ENCODE measurements around the gene SLC30A9.

Gene SLC30A9

DNA sequence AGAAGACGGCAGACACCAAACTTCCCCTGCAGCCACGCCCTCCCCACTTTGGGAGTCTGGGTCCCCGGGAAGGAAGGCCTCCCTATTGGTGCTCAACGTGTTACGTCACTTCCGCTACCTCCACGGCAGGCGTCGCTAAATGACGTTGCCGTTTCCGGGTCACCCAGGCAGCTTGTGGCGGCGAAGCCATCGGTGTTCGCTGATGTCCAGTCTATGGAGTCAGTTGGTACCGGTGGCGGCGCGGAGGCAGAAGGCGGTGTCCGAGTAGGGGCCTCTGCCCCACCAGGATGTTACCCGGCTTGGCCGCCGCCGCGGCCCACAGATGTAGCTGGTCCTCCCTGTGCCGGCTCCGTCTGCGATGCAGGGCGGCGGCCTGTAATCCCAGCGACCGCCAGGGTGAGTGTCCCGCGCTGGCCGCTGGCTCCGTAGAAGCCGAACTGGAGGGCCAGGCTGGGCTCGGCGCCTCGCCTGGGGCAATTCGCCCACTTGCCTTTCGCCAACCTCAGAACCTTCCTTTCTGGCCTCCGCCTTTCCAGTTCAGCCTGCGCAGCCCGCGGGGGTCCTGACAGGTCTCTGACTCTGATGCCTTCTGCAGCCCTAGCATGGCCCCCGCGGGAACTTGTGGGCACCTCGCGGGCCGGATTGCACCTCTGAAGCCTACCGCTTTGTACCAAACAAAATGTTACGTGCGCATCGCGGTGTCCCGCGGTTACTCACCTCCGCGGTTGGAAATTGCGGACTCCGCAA, at the start of gene SLC30A9:
SLC30A9 (plus strand) TSS at position 166 of the 747 bp plus-strand sequence; CDS start at position 288, 122 bp downstream.
- peak; percentile 92 to 93 for DNase-seq

- DNase-seq = no peak
Measured at GRCh38 chr4:41940834-41941233, 49.5 kb upstream of the SLC30A9 start.

- no peak for DNase-seq
Measured at GRCh38 chr4:41943506-41943905, 46.8 kb upstream of the SLC30A9 start.

DNA sequence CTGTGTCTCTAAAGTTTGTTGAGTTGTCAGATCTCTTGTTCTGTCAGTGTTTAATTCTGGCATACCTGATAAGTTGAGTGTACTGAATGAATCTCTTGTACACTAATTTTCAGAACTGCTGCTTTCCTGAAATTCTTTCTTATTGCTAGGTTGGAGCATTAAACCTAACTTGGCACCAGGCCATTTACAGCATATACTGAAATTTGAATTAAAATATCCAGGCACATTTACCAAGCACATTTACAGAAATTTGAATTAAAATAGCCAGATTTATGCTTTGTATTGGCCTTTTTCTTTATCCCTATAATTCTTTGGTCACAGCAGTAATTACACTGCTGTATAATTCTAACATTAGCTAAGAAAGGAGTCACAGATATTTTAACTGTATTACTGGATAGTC, 46.2 kb upstream of the SLC30A9 start:
- DNase-seq = no peak

DNA sequence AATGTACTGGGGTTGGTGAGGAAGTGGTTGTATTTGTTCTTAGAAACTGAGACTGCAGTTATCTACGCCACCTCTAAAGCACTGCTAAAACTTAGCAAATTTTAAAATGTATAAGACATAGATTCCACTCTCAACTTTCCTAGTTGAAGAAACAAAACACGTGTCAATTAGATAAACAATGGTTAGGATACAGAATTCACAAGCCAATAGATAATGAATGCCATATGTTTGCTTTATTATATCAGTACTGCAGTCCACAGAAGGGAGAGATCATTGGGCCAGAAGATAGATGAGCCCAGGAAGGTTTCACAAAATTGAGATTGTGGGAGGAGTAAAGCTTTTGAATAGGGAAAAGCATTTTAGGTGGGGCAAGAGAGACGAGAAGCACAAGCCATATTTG, 40.8 kb upstream of the SLC30A9 start:
- DNase-seq = no peak

- peak; percentile 69 to 71 for DNase-seq
Measured at GRCh38 chr4:41957634-41958033, 32.7 kb upstream of the SLC30A9 start.

GRCh38 chr4:41963105-41963504, 27.2 kb upstream of the SLC30A9 start:
- peak; percentile 31 to 53 for DNase-seq

DNA sequence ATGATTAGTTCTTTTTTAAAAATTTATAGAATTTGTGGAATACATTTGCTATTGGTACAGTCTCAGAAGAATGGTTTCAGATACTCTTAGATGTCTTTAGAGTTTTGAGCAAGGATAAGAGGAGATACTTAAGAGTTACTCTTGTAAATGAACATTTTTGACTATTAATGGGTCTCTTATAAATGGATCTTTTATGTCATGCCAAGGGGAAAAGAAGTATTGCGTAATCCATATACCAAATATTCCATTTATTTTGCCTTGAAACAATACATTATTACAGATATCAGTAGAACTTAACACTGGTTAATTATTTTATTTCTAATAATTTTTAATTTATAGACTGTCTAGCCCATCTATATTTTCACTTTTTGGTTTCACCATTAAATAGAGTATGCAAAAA, 25.9 kb upstream of the SLC30A9 start:
- DNase-seq = no peak

- no peak for DNase-seq
Measured at GRCh38 chr4:41967392-41967791, 22.9 kb upstream of the SLC30A9 start.

- DNase-seq = peak in 1 of 2 experiments; percentile 22
Measured at GRCh38 chr4:41969671-41970070, 20.7 kb upstream of the SLC30A9 start.

GRCh38 chr4:41975341-41975740, 15.0 kb upstream of the SLC30A9 start:
- DNase-seq = no peak

DNA sequence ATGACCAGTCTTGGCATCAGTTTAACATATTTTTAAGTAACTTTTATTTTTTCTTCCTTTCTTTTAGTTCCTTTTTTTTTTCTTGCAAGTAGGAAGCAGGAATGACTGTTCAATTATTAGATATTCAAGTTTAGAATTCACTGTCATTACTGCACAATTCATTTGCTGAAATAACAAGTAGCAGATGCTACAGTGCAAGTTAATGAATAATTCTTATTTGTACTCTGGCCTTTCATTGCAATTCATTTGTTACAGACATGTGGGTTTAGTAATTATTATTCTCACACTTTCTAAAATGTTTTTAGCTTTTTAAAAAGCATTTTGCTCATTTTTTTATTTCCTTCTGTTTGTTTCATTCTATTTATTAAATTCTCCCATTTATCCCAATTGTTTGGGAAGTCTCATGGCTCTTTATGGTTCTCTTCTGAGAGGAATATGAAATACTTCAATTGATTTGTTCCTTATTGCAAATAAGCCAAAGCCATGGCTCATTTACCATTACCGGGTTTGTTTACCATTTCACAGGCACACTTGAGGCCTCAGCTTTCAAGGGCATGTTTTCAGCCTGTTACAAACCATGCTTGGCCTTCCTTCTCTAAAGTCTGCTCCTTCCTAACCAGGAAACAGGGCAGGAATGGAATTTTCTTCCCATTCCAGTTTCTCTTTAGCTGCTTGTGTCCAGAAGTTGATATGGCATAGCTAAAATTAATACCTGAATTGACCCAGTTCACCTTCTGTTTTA, 13.4 kb upstream of the SLC30A9 start:
- no peak for DNase-seq

DNA sequence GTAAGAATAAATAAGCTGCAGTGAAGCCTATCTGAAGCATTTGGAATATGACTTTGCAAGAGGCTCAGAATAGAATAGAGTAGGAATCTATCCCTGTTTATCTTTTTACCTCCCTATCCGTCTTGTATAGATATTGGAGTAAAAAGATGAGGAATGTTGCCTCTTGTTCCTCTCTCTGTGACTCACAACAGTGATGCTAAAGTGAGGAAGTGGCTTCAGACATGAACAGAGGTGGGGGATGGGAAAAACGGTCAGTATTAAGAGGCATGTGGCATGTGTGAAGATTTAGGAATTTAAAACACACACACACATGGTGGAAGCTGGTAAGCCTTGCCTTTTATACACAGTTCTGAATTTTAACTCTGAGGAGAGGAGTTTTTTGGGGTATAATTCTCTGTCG, 12.6 kb upstream of the SLC30A9 start:
- peak; percentile 42 to 47 for DNase-seq

GRCh38 chr4:41981456-41981855, 8.9 kb upstream of the SLC30A9 start, which contains the start of gene DCAF4L1:
Gene DCAF4L1 (plus strand): TSS chr4:41981756. CDS start chr4:41981793, 37 bp downstream.
- no peak for DNase-seq

DNA sequence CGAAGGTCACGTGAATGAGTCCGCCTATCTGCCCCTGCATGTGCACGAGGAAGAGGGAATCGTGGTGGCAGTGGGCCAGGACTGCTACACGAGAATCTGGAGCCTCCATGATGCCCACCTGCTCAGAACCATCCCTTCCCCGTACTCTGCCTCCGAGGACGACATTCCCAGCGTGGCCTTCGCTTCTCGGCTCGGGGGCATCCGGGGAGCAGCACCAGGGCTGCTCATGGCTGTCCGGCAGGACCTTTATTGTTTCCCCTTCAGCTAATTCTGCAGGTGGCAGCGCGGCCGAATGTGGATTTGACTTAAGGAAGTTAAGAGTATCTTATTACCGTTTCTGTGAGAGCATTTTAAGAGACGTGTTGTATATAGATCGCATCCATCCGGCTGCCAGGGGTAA, 7.6 kb upstream of the SLC30A9 start:
- DNase-seq = no peak

- no peak for DNase-seq
Measured at GRCh38 chr4:41985151-41985550, 5.2 kb upstream of the SLC30A9 start.

GRCh38 chr4:41989994-41990364, 351 bp upstream of the SLC30A9 start:
- DNase-seq = peak in 1 of 2 experiments; percentile 21

- DNase-seq = no peak
Measured at GRCh38 chr4:41991916-41992767, 1.8 kb downstream of the SLC30A9 start.

DNA sequence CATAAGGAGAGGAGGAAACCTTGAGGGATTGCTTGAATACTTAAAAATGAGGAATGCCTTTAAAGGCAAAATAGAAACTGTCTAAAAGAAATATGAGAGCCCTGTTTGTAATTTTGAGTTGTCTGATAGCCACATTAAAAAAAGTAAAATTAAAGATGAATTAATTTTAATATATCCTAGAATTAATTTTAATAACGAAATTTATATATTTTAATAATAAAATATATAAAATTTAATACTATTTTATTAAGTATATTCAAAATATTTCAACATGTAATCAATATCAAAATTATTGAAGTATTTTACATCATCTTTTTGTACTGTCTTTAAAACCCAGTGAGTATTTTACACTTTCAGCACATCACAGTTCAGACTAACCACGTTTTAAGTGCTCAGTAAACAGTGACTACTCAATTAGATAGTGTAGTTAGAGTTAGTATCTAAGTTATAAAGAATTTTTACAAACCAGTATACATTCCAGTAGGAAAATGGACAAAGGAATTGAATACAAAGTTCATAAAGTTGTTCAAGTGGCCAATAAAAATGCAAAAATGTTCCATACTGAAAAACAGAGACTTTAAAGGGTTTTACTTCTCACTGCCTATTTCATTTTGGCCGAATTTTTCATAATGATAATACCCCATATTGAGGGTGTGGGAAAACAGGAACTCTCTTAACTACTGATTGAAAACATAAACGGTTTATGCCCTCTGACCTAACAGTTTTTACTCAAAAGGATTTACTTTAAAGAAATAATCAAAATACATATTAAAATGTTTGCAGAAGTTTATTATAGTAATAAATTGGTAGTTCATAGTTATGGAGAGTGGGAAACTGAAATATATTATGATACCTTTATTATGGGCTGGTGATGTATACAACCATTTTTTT, 2.9 kb downstream of the SLC30A9 start:
- no peak for DNase-seq

DNA sequence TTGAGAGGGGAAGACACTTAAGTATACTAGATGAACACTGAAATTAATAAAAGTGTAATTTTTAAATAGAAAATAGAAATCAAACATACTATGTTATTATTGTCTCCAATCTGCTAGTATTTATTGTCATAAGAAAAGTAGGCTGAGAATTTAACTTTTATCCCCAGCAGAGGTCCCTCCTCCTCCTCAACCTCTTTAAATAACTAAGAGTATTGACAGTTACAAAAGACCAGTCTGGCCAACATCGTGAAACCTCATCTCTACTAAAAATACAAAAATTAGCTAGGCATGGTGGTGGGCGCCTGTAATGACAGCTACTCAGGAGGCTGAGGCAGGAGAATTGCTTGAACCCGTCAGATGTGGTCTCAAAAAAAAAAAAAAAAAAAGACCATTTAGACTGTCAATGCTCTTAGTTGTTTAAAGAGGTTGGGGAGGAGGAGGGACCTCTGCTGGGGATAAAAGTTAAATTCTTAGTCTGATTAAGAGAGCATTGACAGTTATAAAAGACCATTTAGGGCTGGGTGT, 4.2 kb downstream of the SLC30A9 start:
- DNase-seq = peak; percentile 30 to 32

GRCh38 chr4:41998019-41998418, 7.7 kb downstream of the SLC30A9 start:
- DNase-seq = no peak

- no peak for DNase-seq
Measured at GRCh38 chr4:41999321-41999720, 9.0 kb downstream of the SLC30A9 start.
